GM12872 (cell line): ENCODE results near the gene CORO7.

Experiments
- TF ChIP-seq, protein P1 (sequence below): IDR thresholded peaks from 3 replicates; pipeline ENCODE4 v1.5.1; 2011; ENCODE audit warnings: low read depth, mild to moderate bottlenecking, low read length, moderate library complexity; ENCODE audit not compliant: insufficient read depth

CORO7 gene

GRCh38 chr16:4354512-4355409 lies 61.6 kb downstream of the CORO7 start:
- TF ChIP-seq, protein P1, sequence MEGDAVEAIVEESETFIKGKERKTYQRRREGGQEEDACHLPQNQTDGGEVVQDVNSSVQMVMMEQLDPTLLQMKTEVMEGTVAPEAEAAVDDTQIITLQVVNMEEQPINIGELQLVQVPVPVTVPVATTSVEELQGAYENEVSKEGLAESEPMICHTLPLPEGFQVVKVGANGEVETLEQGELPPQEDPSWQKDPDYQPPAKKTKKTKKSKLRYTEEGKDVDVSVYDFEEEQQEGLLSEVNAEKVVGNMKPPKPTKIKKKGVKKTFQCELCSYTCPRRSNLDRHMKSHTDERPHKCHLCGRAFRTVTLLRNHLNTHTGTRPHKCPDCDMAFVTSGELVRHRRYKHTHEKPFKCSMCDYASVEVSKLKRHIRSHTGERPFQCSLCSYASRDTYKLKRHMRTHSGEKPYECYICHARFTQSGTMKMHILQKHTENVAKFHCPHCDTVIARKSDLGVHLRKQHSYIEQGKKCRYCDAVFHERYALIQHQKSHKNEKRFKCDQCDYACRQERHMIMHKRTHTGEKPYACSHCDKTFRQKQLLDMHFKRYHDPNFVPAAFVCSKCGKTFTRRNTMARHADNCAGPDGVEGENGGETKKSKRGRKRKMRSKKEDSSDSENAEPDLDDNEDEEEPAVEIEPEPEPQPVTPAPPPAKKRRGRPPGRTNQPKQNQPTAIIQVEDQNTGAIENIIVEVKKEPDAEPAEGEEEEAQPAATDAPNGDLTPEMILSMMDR = no peak

DNA sequence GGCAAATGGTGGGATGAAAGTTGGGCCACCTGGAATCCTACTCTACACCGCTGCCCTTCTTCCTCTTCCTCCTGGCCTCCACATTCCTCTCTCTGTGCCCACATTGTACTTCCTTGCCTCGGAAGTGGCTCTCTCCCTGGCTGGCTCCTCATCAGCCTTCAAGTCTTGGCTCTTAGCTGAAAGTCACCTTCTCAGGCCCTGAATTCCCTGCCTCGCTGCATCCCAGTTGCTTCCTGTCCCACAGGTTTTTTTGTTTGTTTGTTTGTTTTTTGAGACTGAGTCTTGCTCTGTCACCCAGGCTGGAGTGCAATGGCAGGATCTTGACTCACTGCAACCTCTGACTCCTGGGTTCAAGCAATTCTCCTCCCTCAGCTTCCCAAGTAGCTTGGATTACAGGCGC lies 62.7 kb downstream of the CORO7 start:
- TF ChIP-seq, protein P1 = no peak

- TF ChIP-seq, protein P1 = no peak
These were observed 63.6 kb downstream of the CORO7 start for GRCh38 chr16:4352843-4353242.

DNA sequence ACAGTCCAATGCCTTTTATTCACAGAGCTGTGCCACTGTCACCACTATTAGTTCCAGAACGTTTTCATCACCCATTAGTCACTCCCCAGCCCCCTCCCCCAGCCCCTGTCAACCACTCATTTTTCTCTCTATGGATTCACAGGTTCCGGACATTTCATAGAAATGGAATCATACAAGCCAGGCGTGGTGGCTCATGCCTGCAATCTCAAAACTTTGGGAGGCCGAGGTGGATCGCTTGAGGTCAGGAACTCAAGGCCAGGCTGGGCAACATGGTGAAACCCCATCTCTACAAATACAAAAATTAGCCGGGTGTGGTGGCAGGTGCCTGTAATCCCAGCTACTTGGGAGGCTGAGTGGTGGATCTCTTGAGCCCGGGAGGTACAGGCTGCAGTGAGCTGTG lies 64.5 kb downstream of the CORO7 start:
- TF ChIP-seq, protein P1 = no peak

- TF ChIP-seq, protein P1 = no peak
These were observed 65.4 kb downstream of the CORO7 start, which contains the start of gene PAM16 for GRCh38 chr16:4350787-4351659. PAM16 (minus strand) TSS chr16:4351321; CDS start chr16:4351234, 87 bp downstream.

DNA sequence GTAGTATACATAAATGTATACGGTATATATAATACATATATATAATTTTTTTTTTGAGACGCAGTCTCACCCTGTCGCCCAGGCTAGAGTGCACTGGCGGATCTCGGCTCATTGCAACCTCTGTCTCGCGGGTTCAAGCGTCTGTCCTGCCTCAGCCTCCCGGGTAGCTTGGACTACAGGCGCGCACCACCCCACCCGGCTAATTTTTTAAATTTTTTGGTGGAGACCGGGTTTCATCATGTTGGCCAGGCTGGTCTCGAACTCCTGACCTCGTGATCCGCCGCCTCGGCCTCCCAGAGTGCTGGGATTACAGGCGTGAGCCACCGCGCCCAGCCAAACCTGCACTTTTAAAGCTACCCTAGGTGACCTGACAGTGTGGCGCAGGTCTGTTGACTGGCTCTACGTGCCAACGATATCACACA lies 66.0 kb downstream of the CORO7 start:
- TF ChIP-seq, protein P1 = no peak

DNA sequence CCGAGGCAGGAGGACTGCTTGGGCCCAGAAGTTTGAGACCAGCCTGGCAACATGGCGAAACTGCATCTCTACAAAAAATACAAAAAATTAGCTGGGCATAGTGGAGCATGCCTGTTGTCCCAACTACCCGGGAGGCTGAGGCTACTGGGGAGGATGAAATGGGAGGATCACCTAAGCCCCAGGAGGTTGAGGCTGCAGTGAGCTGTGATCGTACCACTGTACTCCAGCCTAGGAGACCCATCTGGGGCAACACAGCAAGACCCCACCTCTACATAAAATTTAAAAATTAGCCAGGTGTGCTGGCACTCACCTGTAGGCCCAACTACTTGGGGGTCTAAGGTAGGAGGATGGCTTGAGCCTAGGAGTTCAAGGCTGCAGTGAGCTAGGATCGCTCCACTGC lies 67.1 kb downstream of the CORO7 start:
- TF ChIP-seq, protein P1 = no peak
